H1 (cell line): Measurements from ENCODE around the gene MYL5. TPM values are rescaled to one million over a fixed set of nuclear protein-coding genes. Genes with fewer than 3 reads are reported as not detected.

ENCODE experiments used
- CTCF ChIA-PET: fragments of 300-600 bp; sonication (Branson Sonifier 250); formaldehyde crosslinking; loops from one replicate; lab custom pipeline; 2021; ENCODE audit not compliant: partially characterized antibody; lab: Charles Lee
- POLR2A ChIA-PET: fragments of 300-600 bp; sonication (Branson Sonifier 250); formaldehyde crosslinking; loops from one replicate; lab custom pipeline; 2021; ENCODE audit warnings: inconsistent platforms; ENCODE audit not compliant: partially characterized antibody; lab: Charles Lee
- DNase-seq, 2 experiments: peaks; one replicate each; pipeline versions ENCODE4 v3.0.0 to v3.0.0-alpha.2; 2010 to 2022; ENCODE audit warnings: low spot score in 2 of 2, low read depth in 1 of 2, mixed read lengths in 1 of 2
- FAIRE-seq: peaks from 2 replicates; lab custom pipeline; 2011; peaks lifted over from hg19 to GRCh38; lab: Jason Lieb, UNC
- H2AFZ ChIP-seq: 2 replicates; pipeline ENCODE4 v1.8.1; 2012; ENCODE audit warnings: low read length, inconsistent platforms
- H2AK5ac ChIP-seq: 2 replicates; pipeline ENCODE4 v1.6.1; 2013; ENCODE audit warnings: low read depth, low read length
- H2BK120ac ChIP-seq: replicated peaks from 2 replicates; pipeline ENCODE3; 2013; ENCODE audit warnings: low read depth, low read length, inconsistent platforms
- H2BK12ac ChIP-seq: 2 replicates; pipeline ENCODE4 v1.6.1; 2013; ENCODE audit warnings: low read depth, low read length
- H2BK15ac ChIP-seq: 2 replicates; pipeline ENCODE4 v1.6.1; 2013; ENCODE audit warnings: low read length
- H2BK20ac ChIP-seq: 2 replicates; pipeline ENCODE4 v1.6.1; 2013; ENCODE audit warnings: low read length
- H2BK5ac ChIP-seq: 2 replicates; pipeline ENCODE4 v1.6.1; 2013; ENCODE audit warnings: low read depth, low read length
- H3K14ac ChIP-seq: 2 replicates; pipeline ENCODE4 v1.6.1; 2013; ENCODE audit warnings: inconsistent platforms; ENCODE audit not compliant: insufficient read length
- H3K18ac ChIP-seq: 2 replicates; pipeline ENCODE4 v1.6.1; 2013; ENCODE audit warnings: low read length; ENCODE audit errors: extremely low read depth
- H3K23ac ChIP-seq: 2 replicates; pipeline ENCODE4 v1.6.1; 2013; ENCODE audit warnings: inconsistent platforms; ENCODE audit not compliant: insufficient read length
- H3K23me2 ChIP-seq: 2 replicates; pipeline ENCODE4 v1.6.1; 2013; ENCODE audit warnings: low read depth, low read length
- H3K27ac ChIP-seq: 2 replicates; pipeline ENCODE4 v1.6.1; 2011; ENCODE audit warnings: low read depth, low read length, inconsistent platforms
- H3K27me3 ChIP-seq, 4 experiments: replicated peaks in 1 of 4; 1 replicate in 1 of 4; 2 replicates in 3 of 4; pipeline versions ENCODE4 v1.6.1 to v1.8.1; 2011 to 2013; ENCODE audit warnings: low read length in 3 of 4, mild to moderate bottlenecking in 3 of 4, inconsistent platforms in 2 of 4, mixed read lengths in 2 of 4, moderate library complexity in 1 of 4; ENCODE audit not compliant: control insufficient read depth in 3 of 4, insufficient read depth in 3 of 4; ENCODE audit errors: extremely low read depth in 1 of 4
- H3K36me3 ChIP-seq, 4 experiments: 2 replicates each; pipeline versions ENCODE4 v1.6.1 to v1.8.1; 2011 to 2013; ENCODE audit warnings: mild to moderate bottlenecking in 4 of 4, low read length in 3 of 4, moderate library complexity in 2 of 4, control low read depth in 1 of 4, inconsistent platforms in 1 of 4; ENCODE audit not compliant: insufficient read depth in 4 of 4, control insufficient read depth in 2 of 4
- H3K4ac ChIP-seq: replicated peaks from 2 replicates; pipeline ENCODE3; 2013; ENCODE audit warnings: low read length, low read depth, mixed read lengths, inconsistent platforms; ENCODE audit not compliant: insufficient read length
- H3K4me1 ChIP-seq, 4 experiments: replicated peaks in 1 of 4; 1 replicate in 1 of 4; 2 replicates in 3 of 4; pipeline versions ENCODE4 v1.6.1 to v1.8.1; 2011 to 2013; ENCODE audit warnings: low read length in 3 of 4, inconsistent platforms in 2 of 4, mixed read lengths in 1 of 4; ENCODE audit not compliant: insufficient read depth in 4 of 4, control insufficient read depth in 3 of 4
- H3K4me2 ChIP-seq, 2 experiments: 2 replicates each; pipeline versions ENCODE4 v1.6.1 to v1.8.1; 2011 to 2013; ENCODE audit warnings: low read depth in 2 of 2, low read length in 2 of 2, control low read depth in 1 of 2, inconsistent platforms in 1 of 2, mild to moderate bottlenecking in 1 of 2; ENCODE audit not compliant: insufficient read depth in 1 of 2
- H3K4me3 ChIP-seq, 4 experiments: fragments of 200-600, 300-600 bp in 1 of 4; sonication (generic), shearing (Covaris generic), sonication (Bioruptor Twin) in 1 of 4; 2 replicates each; pipeline versions ENCODE4 v1.5.1 to v1.8.1; 2011 to 2016; ENCODE audit warnings: low read length in 4 of 4, low read depth in 3 of 4, control low read depth in 2 of 4, inconsistent platforms in 2 of 4, mild to moderate bottlenecking in 2 of 4, mixed read lengths in 1 of 4, moderate library complexity in 1 of 4; ENCODE audit not compliant: insufficient read depth in 2 of 4; ENCODE audit errors: extremely low read depth in 1 of 4
- H3K56ac ChIP-seq: replicated peaks from 2 replicates; pipeline ENCODE3; 2013; ENCODE audit warnings: low read depth, mild to moderate bottlenecking, mixed read lengths, low read length, inconsistent platforms; ENCODE audit not compliant: insufficient read length
- H3K79me1 ChIP-seq: 2 replicates; pipeline ENCODE4 v1.6.1; 2013; ENCODE audit warnings: low read depth, low read length, control low read depth
- H3K79me2 ChIP-seq, 2 experiments: 2 replicates each; pipeline versions ENCODE4 v1.6.1 to v1.8.1; 2012 to 2013; ENCODE audit warnings: low read length in 2 of 2, mild to moderate bottlenecking in 2 of 2, inconsistent platforms in 1 of 2; ENCODE audit not compliant: insufficient read depth in 2 of 2, control insufficient read depth in 1 of 2
- H3K9ac ChIP-seq, 4 experiments: replicated peaks in 1 of 4; 1 replicate in 1 of 4; 2 replicates in 3 of 4; pipeline versions ENCODE4 v1.6.1 to v1.8.1; 2011 to 2013; ENCODE audit warnings: low read depth in 3 of 4, low read length in 3 of 4, control low read depth in 2 of 4, mild to moderate bottlenecking in 2 of 4, moderate library complexity in 2 of 4, inconsistent platforms in 1 of 4; ENCODE audit errors: extremely low read depth in 1 of 4
- H3K9me3 ChIP-seq, 2 experiments: 2 replicates each; pipeline versions ENCODE4 v1.6.1 to v1.8.1; 2012 to 2013; ENCODE audit warnings: mild to moderate bottlenecking in 2 of 2, moderate library complexity in 2 of 2, control low read depth in 1 of 2, inconsistent platforms in 1 of 2, low read depth in 1 of 2, low read length in 1 of 2, mixed read lengths in 1 of 2; ENCODE audit not compliant: insufficient read depth in 2 of 2
- H4K20me1 ChIP-seq, 2 experiments: replicated peaks in 1 of 2; 2 replicates each; pipeline versions ENCODE3 to v1.8.1; 2011 to 2013; ENCODE audit warnings: inconsistent platforms in 2 of 2, low read length in 2 of 2, mild to moderate bottlenecking in 1 of 2; ENCODE audit not compliant: insufficient read depth in 2 of 2, control insufficient read depth in 1 of 2
- H4K5ac ChIP-seq: 2 replicates; pipeline ENCODE4 v1.6.1; 2013; ENCODE audit warnings: low read length, low read depth, mixed read lengths, inconsistent platforms; ENCODE audit not compliant: insufficient read length
- H4K8ac ChIP-seq: 2 replicates; pipeline ENCODE4 v1.8.0; 2013; ENCODE audit warnings: mild to moderate bottlenecking, moderate library complexity, low read length, inconsistent platforms; ENCODE audit not compliant: insufficient read depth; ENCODE audit errors: extremely low read depth
- H4K91ac ChIP-seq: replicated peaks from 2 replicates; pipeline ENCODE3; 2013; ENCODE audit warnings: low read length, mixed read lengths, inconsistent platforms; ENCODE audit not compliant: insufficient read length
- ASH2L ChIP-seq: fragments of 200-600, 300-600 bp; sonication (generic); IDR thresholded peaks from one replicate; pipeline ENCODE4 v1.7.1; 2017; ENCODE audit warnings: low read length
- BACH1 ChIP-seq: IDR thresholded peaks from 2 replicates; pipeline ENCODE4 v1.6.1; 2012; ENCODE audit warnings: low read length, improper control_type of control experiment
- CBX8 ChIP-seq: fragments of 300-800, 300-1000 bp; sonication (generic); IDR thresholded peaks from 2 replicates; pipeline ENCODE4 v1.7.1; 2016; ENCODE audit warnings: low read depth, low read length, borderline replicate concordance
- CHD2 ChIP-seq: IDR thresholded peaks from 2 replicates; pipeline ENCODE4 v1.6.1; 2012; ENCODE audit warnings: low read length, improper control_type of control experiment
- CTBP2 ChIP-seq: IDR thresholded peaks from 2 replicates; pipeline ENCODE4 v1.7.0; 2011; ENCODE audit warnings: borderline replicate concordance, mild to moderate bottlenecking, moderate library complexity, mixed read lengths, low read length; ENCODE audit not compliant: insufficient read depth, insufficient read length
- EGR1 ChIP-seq: IDR thresholded peaks from 2 replicates; pipeline ENCODE4 v1.6.1; 2011; ENCODE audit warnings: low read depth, low read length, borderline replicate concordance
- GTF2F1 ChIP-seq: IDR thresholded peaks from 2 replicates; pipeline ENCODE4 v1.6.1; 2012; ENCODE audit warnings: low read depth, low read length, improper control_type of control experiment, borderline replicate concordance
- JUND ChIP-seq: IDR thresholded peaks from 2 replicates; pipeline ENCODE4 v1.6.1; 2011; ENCODE audit warnings: mild to moderate bottlenecking, improper control_type of control experiment, low read length
- RAD21 ChIP-seq, 2 experiments: IDR thresholded peaks in 1 of 2; conservative IDR thresholded peaks in 1 of 2; 2 replicates each; pipeline ENCODE4 v1.6.1; 2011; ENCODE audit warnings: low read depth in 2 of 2, low read length in 2 of 2, improper control_type of control experiment in 1 of 2, inconsistent platforms in 1 of 2, mild to moderate bottlenecking in 1 of 2, moderate library complexity in 1 of 2
- SIX5 ChIP-seq: IDR thresholded peaks from 2 replicates; pipeline ENCODE4 v1.6.1; 2011; ENCODE audit warnings: mild to moderate bottlenecking, low read depth, low read length
- SP1 ChIP-seq: IDR thresholded peaks from 2 replicates; pipeline ENCODE4 v1.6.1; 2011; ENCODE audit warnings: low read depth, low read length
- YY1 ChIP-seq: IDR thresholded peaks from 2 replicates; pipeline ENCODE4 v1.6.1; 2011; ENCODE audit warnings: low read depth, mild to moderate bottlenecking, low read length
- WGBS, 2 experiments: shearing (Covaris generic) in 1 of 2; methylation state at CpG; one replicate each; pipeline versions ENCODE4 v1.1.6 to v1.1.7; 2013 to 2015; ENCODE audit warnings: low lambda C conversion rate in 2 of 2, mixed read lengths in 2 of 2, inconsistent platforms in 1 of 2, low coverage in 1 of 2, missing lambda C conversion rate in 1 of 2; ENCODE audit not compliant: insufficient replicate concordance in 2 of 2, insufficient coverage in 1 of 2, insufficient read length in 1 of 2; ENCODE audit errors: extremely low coverage in 1 of 2, missing lambda C conversion rate in 1 of 2; 5-methylcytosine and 5-hydroxymethylcytosine counted together
- polyA plus RNA-seq, 7 experiments: library from polyadenylated mRNA; depleted of rRNA in 3 of 7; stranded (reverse) in 5 of 7; unstranded in 2 of 7; fragments of >200 nt in 5 of 7; fragments of 200-250 nt in 2 of 7; gene quantifications; 1 replicate in 5 of 7; 2 replicates in 1 of 7; 4 replicates in 1 of 7; pipeline versions ENCODE4 v1.2.1 to v1.2.3, GENCODE V29; 2011 to 2013; ENCODE audit warnings: missing spikeins in 2 of 7, mixed read lengths in 2 of 7
- total RNA-seq: library from RNA; stranded (reverse); fragmentation: NEBNext Ultra II Directional; extraction: Animal tissue kit (Norgen Biotek cat#: 25700); gene quantifications from 2 replicates; pipeline ENCODE4 v1.2.1, GENCODE V29; 2021
- TF ChIP-seq, protein P1 (sequence below): IDR thresholded peaks from 2 replicates; pipeline ENCODE4 v1.6.1; 2011; ENCODE audit warnings: low read length, improper control_type of control experiment

Gene MYL5
- total and polyA plus RNA-seq, 2 of the 8 experiments (the other 6 are each of a cell fraction or from before 2014, with no cell fraction given) = 5.7 to 6.8 TPM

DNA sequence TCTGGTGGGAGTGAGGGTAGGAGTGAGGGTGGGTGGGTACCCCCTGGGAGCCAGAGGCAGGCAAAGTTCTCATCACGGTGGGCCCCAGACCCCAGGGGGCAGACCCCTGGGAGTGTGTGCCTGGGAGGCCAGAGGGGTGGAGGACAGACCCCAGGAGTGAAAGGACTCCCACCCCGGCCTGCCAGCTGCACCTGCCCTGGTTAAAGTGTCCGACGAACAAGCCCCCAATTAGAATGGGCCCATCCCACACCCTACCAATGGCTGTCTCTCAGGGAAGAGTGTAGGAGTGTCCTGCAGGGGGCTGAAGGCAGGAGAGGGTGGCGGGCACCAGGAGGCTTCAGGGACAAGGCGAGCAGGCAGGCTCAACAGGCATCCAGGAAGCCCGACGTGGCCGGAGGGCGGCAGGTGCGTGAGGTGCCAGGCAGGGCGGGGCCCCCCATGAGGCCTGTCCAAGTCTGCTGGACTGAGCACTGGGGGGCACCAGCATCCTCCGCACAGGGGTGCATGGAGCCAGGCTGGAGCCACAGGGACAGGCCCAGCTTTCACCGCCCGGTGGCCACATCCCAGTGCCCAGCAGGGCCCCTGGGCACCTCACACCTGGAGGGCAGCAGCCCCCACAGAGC is 40.3 kb upstream of the MYL5 start:
- Histone ChIP-seq H3K27me3 (no peaks in the 10 kb centered on the region; a peak in 1 of 7 replicates), H2BK120ac (no peak overlapping the region), H3K4ac (no peak overlapping the region), H2BK20ac (no peak overlapping the region), H2BK15ac (no peak overlapping the region), H3K36me3 (no peaks in the 10 kb centered on the region), H2BK12ac (no peak overlapping the region), H4K91ac (no peak overlapping the region), H3K27ac (no peak overlapping the region), H3K79me2 (no peaks in the 10 kb centered on the region), H3K56ac (no peak overlapping the region), H2BK5ac (no peak overlapping the region), H3K4me1 (no peaks in the 10 kb centered on the region), H3K4me3 (no peak overlapping the region), H3K4me2 (no peak overlapping the region), H3K14ac (no peak overlapping the region), H2AK5ac (no peak overlapping the region), H4K20me1 (peaks cover 0 to 2% of the 10 kb centered on the region in 2 experiments), H2AFZ (no peak overlapping the region), H3K23ac (no peak overlapping the region), H3K9me3 (peaks cover 10 to 11% of the 10 kb centered on the region in 2 experiments; a peak in 3 of 4 replicates), H4K5ac (no peak overlapping the region), H3K18ac (no peak overlapping the region), H3K79me1 (no peaks in the 10 kb centered on the region), H3K9ac (no peak overlapping the region), H4K8ac (peak overlapping the region; percentile 51; the same call in 1 of the 2 replicates), H3K23me2 (no peaks in the 10 kb centered on the region)
- POLR2A ChIA-PET = no interaction called here
- 79% methylated on average over 14 of the region's 15 CpGs; no CpG with 5 or more reads in 1 of the 2 experiments for WGBS, 2 experiments
- CTCF ChIA-PET = interaction anchor here (0.8 to 1.1 kb wide), 5 partner anchors 15 to 94 kb away, joined by 3 to 4 read pairs (median 3); no protein-coding TSS in a partner anchor
- no peak for FAIRE-seq
- no peak for DNase-seq
- TF ChIP-seq JUND (no peak), CHD2 (no peak), SP1 (no peak), CBX8 (no peak), EGR1 (no peak), CTBP2 (no peak), ASH2L (no peak), BACH1 (no peak), SIX5 (no peak), GTF2F1 (no peak), RAD21 (IDR thresholded peaks at IDR 0.05 in 1 of 2, conservative IDR thresholded peaks at IDR 0.05 in 1 of 2; ENCODE audit: low read depth in 2 of 2, low read length in 2 of 2) (no peak), YY1 (no peak)
- TF ChIP-seq, protein P1, sequence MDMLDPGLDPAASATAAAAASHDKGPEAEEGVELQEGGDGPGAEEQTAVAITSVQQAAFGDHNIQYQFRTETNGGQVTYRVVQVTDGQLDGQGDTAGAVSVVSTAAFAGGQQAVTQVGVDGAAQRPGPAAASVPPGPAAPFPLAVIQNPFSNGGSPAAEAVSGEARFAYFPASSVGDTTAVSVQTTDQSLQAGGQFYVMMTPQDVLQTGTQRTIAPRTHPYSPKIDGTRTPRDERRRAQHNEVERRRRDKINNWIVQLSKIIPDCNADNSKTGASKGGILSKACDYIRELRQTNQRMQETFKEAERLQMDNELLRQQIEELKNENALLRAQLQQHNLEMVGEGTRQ = no peak
